ENCODE data around the gene ISCU. TPM values are rescaled to one million over a fixed set of nuclear protein-coding genes. Genes with fewer than 3 reads are reported as not detected.

Gene ISCU
- total and polyA plus RNA-seq, 2 of the 8 experiments (the other 6 are each of a cell fraction or from before 2014, with no cell fraction given): 72.1 to 78.1 TPM

DNA sequence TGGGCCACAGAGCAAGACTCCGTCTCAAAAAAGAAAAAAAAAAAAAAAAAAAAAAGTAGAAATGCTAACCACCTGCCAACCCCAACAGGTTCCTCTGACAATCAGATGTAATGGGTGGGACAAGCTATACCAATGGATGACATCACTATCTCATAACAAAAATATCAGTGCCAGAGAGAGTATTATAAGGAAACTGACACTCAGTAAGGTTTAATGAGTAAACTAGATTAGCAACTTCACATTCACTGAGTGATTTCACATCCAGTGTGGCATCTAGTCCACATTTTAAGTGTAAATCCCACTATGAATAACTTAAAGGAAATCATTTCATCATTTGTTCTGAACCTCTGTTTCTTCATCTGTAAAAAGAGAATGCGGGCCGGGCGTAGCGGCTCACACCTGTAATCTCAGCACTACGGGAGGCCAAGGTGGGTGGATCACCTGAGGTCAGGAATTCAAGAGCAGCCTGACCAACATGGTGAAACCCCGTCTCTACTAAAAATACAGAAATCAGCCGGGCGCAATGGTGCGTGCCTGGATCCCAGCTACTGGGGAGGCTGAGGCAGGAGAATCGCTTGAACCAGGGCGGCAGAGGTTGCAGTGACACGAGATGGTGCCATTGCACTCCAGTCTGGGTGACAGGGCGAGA lies 3.3 kb upstream of the ISCU start (continued):
- TF ChIP-seq, protein P1, sequence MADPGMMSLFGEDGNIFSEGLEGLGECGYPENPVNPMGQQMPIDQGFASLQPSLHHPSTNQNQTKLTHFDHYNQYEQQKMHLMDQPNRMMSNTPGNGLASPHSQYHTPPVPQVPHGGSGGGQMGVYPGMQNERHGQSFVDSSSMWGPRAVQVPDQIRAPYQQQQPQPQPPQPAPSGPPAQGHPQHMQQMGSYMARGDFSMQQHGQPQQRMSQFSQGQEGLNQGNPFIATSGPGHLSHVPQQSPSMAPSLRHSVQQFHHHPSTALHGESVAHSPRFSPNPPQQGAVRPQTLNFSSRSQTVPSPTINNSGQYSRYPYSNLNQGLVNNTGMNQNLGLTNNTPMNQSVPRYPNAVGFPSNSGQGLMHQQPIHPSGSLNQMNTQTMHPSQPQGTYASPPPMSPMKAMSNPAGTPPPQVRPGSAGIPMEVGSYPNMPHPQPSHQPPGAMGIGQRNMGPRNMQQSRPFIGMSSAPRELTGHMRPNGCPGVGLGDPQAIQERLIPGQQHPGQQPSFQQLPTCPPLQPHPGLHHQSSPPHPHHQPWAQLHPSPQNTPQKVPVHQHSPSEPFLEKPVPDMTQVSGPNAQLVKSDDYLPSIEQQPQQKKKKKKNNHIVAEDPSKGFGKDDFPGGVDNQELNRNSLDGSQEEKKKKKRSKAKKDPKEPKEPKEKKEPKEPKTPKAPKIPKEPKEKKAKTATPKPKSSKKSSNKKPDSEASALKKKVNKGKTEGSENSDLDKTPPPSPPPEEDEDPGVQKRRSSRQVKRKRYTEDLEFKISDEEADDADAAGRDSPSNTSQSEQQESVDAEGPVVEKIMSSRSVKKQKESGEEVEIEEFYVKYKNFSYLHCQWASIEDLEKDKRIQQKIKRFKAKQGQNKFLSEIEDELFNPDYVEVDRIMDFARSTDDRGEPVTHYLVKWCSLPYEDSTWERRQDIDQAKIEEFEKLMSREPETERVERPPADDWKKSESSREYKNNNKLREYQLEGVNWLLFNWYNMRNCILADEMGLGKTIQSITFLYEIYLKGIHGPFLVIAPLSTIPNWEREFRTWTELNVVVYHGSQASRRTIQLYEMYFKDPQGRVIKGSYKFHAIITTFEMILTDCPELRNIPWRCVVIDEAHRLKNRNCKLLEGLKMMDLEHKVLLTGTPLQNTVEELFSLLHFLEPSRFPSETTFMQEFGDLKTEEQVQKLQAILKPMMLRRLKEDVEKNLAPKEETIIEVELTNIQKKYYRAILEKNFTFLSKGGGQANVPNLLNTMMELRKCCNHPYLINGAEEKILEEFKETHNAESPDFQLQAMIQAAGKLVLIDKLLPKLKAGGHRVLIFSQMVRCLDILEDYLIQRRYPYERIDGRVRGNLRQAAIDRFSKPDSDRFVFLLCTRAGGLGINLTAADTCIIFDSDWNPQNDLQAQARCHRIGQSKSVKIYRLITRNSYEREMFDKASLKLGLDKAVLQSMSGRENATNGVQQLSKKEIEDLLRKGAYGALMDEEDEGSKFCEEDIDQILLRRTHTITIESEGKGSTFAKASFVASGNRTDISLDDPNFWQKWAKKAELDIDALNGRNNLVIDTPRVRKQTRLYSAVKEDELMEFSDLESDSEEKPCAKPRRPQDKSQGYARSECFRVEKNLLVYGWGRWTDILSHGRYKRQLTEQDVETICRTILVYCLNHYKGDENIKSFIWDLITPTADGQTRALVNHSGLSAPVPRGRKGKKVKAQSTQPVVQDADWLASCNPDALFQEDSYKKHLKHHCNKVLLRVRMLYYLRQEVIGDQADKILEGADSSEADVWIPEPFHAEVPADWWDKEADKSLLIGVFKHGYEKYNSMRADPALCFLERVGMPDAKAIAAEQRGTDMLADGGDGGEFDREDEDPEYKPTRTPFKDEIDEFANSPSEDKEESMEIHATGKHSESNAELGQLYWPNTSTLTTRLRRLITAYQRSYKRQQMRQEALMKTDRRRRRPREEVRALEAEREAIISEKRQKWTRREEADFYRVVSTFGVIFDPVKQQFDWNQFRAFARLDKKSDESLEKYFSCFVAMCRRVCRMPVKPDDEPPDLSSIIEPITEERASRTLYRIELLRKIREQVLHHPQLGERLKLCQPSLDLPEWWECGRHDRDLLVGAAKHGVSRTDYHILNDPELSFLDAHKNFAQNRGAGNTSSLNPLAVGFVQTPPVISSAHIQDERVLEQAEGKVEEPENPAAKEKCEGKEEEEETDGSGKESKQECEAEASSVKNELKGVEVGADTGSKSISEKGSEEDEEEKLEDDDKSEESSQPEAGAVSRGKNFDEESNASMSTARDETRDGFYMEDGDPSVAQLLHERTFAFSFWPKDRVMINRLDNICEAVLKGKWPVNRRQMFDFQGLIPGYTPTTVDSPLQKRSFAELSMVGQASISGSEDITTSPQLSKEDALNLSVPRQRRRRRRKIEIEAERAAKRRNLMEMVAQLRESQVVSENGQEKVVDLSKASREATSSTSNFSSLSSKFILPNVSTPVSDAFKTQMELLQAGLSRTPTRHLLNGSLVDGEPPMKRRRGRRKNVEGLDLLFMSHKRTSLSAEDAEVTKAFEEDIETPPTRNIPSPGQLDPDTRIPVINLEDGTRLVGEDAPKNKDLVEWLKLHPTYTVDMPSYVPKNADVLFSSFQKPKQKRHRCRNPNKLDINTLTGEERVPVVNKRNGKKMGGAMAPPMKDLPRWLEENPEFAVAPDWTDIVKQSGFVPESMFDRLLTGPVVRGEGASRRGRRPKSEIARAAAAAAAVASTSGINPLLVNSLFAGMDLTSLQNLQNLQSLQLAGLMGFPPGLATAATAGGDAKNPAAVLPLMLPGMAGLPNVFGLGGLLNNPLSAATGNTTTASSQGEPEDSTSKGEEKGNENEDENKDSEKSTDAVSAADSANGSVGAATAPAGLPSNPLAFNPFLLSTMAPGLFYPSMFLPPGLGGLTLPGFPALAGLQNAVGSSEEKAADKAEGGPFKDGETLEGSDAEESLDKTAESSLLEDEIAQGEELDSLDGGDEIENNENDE (IDR thresholded peaks at IDR 0.05; ENCODE audit: insufficient replicate concordance, low read length): no peak
- TF ChIP-seq EZH2 (IDR thresholded peaks at IDR 0.05; ENCODE audit: low read depth, low read length, severe bottlenecking) (no peak), CBX5 (IDR thresholded peaks at IDR 0.05; ENCODE audit: low read depth, low read length) (no peak), HDAC2 (IDR thresholded peaks at IDR 0.05; ENCODE audit: borderline replicate concordance in 1 of 2, low read depth in 2 of 2, low read length in 2 of 2) (no peak), POLR2AphosphoS5 (IDR thresholded peaks at IDR 0.05; ENCODE audit: low read depth, low read length) (0 out of 2 replicates have a peak, but pooled peaks have one; percentile 16), SP1 (IDR thresholded peaks at IDR 0.05; ENCODE audit: low read depth, low read length) (no peak), JUN (IDR thresholded peaks at IDR 0.05; ENCODE audit: low read depth, low read length) (no peak)

Measured in H1 (cell line).